WERI-Rb-1 (cell line): ENCODE measurements around the gene DCAF15.
"Not testable (repeated sequence)": the region's sequence is repeated elsewhere in the genome, so short reads cannot be mapped to it uniquely, and the experiment has no call there.

Source experiments
- DNase-seq: peaks from one replicate; pipeline ENCODE4 v3.0.0-alpha.2; 2020
- H3K27ac ChIP-seq: fragments of 250-450 bp; sonication (Bioruptor Pico); 2 replicates; pipeline ENCODE4 v1.5.1; 2020; ENCODE audit warnings: mild to moderate bottlenecking, moderate library complexity
- H3K27me3 ChIP-seq: fragments of 250-450 bp; sonication (Bioruptor Pico); 2 replicates; pipeline ENCODE4 v1.5.1; 2021; ENCODE audit warnings: mild to moderate bottlenecking, low read depth, moderate library complexity; ENCODE audit not compliant: insufficient read depth, severe bottlenecking
- H3K36me3 ChIP-seq: fragments of 250-450 bp; sonication (Bioruptor Pico); 2 replicates; pipeline ENCODE4 v1.5.1; 2020; ENCODE audit warnings: mild to moderate bottlenecking, moderate library complexity
- H3K4me3 ChIP-seq: 2 replicates; pipeline ENCODE4 v1.5.1; 2011; ENCODE audit warnings: low read depth, mild to moderate bottlenecking, control low read depth, low read length
- H3K9me3 ChIP-seq: fragments of 250-450 bp; sonication (Bioruptor Pico); 2 replicates; pipeline ENCODE4 v1.5.1; 2021; ENCODE audit warnings: mild to moderate bottlenecking, moderate library complexity; ENCODE audit not compliant: severe bottlenecking
- TF ChIP-seq, protein P1 (sequence below): IDR thresholded peaks from 2 replicates; pipeline ENCODE4 v1.5.1; 2011; ENCODE audit warnings: low read depth, mild to moderate bottlenecking, control low read depth, inconsistent platforms, low read length

Gene DCAF15

DNA sequence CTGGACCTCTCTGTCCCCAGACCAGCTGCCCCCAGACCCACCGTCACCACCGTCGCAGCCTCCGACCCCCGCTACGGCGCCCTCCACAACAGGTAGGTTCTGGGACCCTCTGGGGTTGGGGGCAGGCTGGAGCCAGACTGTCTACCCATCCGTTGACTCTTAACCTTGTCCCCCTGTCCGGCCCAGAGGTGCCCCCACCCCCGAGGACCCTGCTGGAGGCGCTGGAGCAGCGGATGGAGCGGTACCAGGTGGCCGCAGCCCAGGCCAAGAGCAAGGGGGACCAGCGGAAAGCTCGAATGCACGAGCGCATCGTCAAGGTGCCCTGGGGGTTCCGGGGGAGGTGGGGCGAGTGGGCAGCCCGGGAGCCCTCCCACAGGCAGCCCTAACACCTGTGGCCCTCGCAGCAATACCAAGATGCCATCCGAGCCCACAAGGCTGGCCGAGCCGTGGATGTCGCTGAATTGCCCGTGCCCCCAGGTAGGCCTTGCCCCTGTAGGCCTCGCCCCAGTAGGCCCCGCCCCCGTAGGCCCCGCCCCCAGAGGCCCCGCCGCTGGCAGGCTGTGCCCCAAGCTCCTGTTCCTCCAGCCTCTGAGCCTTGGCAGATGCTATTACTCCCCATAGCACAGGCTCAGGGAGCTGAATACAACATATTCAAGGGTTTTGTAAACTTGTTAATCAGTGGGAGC lies 33.4 kb upstream of the DCAF15 start:
- H3K36me3 ChIP-seq: peaks cover 77% of the 10 kb centered on the region
- TF ChIP-seq, protein P1, sequence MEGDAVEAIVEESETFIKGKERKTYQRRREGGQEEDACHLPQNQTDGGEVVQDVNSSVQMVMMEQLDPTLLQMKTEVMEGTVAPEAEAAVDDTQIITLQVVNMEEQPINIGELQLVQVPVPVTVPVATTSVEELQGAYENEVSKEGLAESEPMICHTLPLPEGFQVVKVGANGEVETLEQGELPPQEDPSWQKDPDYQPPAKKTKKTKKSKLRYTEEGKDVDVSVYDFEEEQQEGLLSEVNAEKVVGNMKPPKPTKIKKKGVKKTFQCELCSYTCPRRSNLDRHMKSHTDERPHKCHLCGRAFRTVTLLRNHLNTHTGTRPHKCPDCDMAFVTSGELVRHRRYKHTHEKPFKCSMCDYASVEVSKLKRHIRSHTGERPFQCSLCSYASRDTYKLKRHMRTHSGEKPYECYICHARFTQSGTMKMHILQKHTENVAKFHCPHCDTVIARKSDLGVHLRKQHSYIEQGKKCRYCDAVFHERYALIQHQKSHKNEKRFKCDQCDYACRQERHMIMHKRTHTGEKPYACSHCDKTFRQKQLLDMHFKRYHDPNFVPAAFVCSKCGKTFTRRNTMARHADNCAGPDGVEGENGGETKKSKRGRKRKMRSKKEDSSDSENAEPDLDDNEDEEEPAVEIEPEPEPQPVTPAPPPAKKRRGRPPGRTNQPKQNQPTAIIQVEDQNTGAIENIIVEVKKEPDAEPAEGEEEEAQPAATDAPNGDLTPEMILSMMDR: no peak

GRCh38 chr19:13920524-13920923 lies 31.8 kb upstream of the DCAF15 start:
- H3K27ac ChIP-seq: no peak overlapping the region
- TF ChIP-seq, protein P1: no peak
- DNase-seq: no peak
- H3K9me3 ChIP-seq: peaks cover 5% of the 10 kb centered on the region
- H3K36me3 ChIP-seq: peaks cover 77% of the 10 kb centered on the region
- H3K4me3 ChIP-seq: no peak overlapping the region
- H3K27me3 ChIP-seq: no peaks in the 10 kb centered on the region

More for the DNA sequence above, 33.4 kb upstream of the DCAF15 start:
- no peak overlapping the region for H3K4me3 ChIP-seq
- H3K27me3 ChIP-seq: no peaks in the 10 kb centered on the region
- H3K27ac ChIP-seq: no peak overlapping the region
- no peak for DNase-seq
- peaks cover 5% of the 10 kb centered on the region for H3K9me3 ChIP-seq

- Histone ChIP-seq H3K27ac (peak overlapping the region; percentile 35; the same call in 1 of the 2 replicates), H3K9me3 (peaks cover 5% of the 10 kb centered on the region), H3K27me3 (no peaks in the 10 kb centered on the region), H3K4me3 (no peak overlapping the region), H3K36me3 (peaks cover 72% of the 10 kb centered on the region)
- TF ChIP-seq, protein P1: no peak
- peak; percentile 51 for DNase-seq
Measured at GRCh38 chr19:13920940-13921747, 31.2 kb upstream of the DCAF15 start.

DNA sequence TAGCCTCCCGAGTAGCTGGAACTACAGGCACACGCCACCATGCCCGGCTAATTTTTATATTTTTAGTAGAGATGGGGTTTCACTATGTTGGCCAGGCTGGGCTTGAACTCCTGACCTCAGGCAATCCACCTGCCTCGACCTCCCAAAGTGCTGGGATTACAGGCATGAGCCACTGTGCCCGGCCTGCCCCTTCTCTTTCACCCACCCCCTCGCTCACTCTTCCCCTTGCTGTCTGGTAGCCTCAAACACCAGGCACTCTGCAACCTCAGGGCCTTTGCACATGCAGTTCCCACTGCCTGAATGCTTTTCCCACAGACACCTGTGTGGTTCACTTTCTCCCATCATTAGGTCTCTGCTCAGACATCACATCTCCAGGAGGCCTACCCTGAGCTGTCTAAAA lies 30.2 kb upstream of the DCAF15 start:
- peaks cover 80% of the 10 kb centered on the region for H3K36me3 ChIP-seq

DNA sequence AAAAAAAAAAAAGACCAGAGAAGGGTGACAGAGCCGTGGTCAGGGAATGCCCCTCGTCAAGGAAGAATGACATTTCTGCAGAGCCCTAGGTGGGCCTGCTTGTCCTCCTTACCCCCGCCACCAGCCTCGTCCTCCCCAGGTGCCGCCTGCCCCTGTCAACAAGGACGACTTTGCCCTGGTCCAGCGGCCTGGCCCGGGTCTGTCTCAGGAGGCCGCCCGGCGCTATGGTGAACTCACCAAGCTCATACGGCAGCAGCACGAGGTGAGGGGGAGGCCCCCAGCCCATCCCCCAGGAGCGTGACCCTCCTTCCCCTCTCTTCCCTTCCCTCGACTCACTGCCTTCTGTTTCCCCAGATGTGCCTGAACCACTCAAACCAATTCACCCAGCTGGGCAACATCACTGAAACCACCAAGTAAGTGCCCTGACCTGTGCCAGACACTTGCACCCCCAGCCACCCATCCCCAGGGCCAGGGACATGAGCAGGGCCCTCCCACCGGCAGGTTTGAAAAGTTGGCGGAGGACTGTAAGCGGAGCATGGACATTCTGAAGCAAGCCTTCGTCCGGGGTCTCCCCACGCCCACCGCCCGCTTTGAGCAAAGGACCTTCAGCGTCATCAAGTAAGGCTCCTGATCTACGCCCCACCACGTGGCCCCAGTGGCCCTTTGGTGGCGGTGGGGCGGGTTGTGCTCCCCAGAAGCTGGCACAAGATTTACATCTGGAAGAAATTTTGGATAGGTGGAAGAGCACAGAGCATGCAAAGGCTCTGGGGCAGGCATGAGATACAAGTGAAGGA lies 28.9 kb upstream of the DCAF15 start:
- Histone ChIP-seq H3K27ac (no peak overlapping the region), H3K9me3 (peaks cover 5% of the 10 kb centered on the region), H3K27me3 (no peaks in the 10 kb centered on the region), H3K36me3 (peaks cover 81% of the 10 kb centered on the region), H3K4me3 (no peak overlapping the region)
- TF ChIP-seq, protein P1: no peak
- no peak for DNase-seq

More for the DNA sequence above, 30.2 kb upstream of the DCAF15 start:
- H3K9me3 ChIP-seq, H3K27me3 ChIP-seq, H3K27ac ChIP-seq, H3K4me3 ChIP-seq, DNase-seq: not testable (repeated sequence)

- Histone ChIP-seq H3K36me3 (peaks cover 66% of the 10 kb centered on the region), H3K9me3 (peaks cover under 1% of the 10 kb centered on the region), H3K27ac (no peak overlapping the region), H3K4me3 (no peak overlapping the region), H3K27me3 (no peaks in the 10 kb centered on the region)
- DNase-seq: no peak
- TF ChIP-seq, protein P1: no peak
Measured at GRCh38 chr19:13926010-13926409, 26.3 kb upstream of the DCAF15 start.
